ENCODE measurements around the gene SCN4A.
"Not testable (repeated sequence)": the region's sequence is repeated elsewhere in the genome, so short reads cannot be mapped to it uniquely, and the experiment has no call there.

SCN4A gene

GRCh38 chr17:63972796-63973195 lies at the start of gene SCN4A:
SCN4A (minus strand) TSS chr17:63972918; CDS start chr17:63972841, 77 bp downstream.
- DNase-seq: no peak

- DNase-seq: no peak
Observed at GRCh38 chr17:64020056-64020766, 47.5 kb upstream of the SCN4A start, which contains the start of gene ICAM2. ICAM2 (minus strand) TSS chr17:64020633; CDS start chr17:64006691, 13,942 bp downstream.

GRCh38 chr17:64019551-64019961 lies 46.8 kb upstream of the SCN4A start:
- DNase-seq: not testable (repeated sequence)

DNA sequence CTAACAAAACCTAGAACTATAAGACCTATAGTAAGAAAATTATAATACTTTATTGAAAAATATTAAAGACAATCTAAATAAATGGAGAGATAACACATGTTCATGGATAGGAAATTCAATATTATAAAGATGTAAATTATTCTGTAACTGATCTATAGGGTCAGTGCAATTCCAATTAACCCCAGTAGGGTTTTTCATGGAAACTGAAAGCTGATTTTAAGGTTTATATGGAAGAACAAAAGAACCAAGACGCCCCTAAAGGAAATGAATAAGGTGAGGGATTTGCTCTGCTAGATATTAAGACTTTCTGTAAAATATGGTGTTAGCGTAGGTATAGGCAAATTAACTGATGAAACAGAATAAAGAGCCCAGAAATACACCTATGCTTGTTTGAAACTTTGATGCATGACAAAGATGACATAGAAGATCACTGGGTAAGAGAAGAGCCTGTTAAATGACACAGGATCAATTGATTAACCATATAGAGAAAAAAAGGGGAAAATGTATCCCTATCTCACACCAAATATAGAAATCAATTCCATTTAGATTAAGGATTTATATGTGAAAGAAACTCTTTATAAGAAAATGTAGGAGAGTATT lies 44.8 kb upstream of the SCN4A start:
- DNase-seq: no peak

DNA sequence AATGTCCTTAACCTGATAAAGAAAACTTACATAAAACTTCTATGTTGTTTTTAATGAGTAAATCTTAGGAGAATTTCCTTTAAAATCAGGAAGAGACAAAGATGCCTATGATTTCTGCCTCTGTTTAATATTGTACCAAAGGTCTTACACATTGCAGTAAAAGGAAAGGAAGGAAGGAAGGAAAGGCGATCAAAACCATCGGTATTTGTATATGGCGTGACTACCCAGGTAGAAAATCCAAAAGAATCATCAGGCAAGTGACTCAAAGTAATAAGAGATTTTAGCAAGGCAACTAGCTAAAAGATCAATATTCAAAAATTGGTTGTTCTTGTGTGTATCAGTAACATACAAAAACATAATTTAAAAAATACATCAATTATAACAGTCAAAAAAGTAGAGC lies 44.3 kb upstream of the SCN4A start:
- DNase-seq: no peak

- no peak for DNase-seq
Observed at GRCh38 chr17:64016231-64016784, 43.6 kb upstream of the SCN4A start.

- DNase-seq: no peak
Observed at GRCh38 chr17:64015447-64015846, 42.7 kb upstream of the SCN4A start.

DNA sequence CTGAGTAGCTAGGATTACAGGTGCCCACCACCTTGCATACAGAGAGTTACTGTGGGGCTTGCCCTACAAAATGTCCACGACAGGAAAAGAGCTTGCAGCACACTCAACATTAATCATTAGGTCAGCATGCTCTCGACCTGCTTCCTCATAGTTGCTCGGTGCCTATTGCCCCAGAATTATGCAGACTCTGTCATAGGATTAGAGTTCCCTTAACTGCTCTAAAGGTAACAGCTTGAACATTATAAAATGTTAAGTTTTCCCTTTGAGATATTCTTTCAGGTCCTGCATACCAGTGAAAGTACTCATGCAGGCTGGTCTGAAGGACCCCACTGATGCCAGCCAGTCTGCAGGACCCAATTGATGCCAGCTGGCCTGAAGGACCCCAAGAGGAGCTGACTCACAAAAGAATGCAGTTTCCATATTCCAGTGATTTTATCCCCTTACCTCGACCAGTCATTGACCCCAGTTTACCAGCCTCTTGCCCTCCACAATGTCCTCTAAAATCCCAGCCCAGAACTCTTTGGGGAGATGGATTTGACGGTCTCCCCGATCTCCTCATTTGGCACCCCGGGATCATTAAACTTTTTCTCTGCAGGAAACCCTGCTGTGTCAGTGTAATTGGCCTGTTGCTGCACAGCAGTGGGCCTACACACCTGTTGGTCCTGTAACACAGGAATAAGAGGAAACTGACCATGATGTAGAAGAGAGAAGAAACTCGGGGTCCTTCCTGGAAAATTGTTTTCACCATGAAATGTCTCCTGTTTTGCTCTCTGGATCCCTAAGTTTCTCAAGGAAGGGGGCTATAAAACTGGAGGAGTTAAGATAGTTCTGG lies 37.1 kb upstream of the SCN4A start:
- no peak for DNase-seq

DNA sequence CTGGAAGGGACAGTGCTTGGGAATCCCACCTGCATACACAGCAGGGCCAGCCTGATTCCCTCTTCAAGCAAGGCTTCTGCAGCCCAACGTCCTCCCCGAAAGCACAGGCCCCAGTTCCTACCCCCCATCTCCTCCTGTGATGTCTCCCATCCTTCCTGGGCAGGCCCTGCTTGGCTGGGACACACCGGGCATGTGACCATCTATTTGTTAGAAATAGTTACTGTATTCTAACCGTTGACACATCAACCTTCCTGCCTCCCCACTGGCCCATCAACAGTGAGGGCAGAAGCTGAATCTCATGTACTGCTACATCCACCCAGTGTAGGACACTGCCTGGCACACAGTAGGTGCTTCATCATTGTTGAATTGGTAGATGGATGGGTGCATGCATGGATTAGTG lies 36.1 kb upstream of the SCN4A start:
- no peak for DNase-seq

GRCh38 chr17:64008346-64008745 lies 35.6 kb upstream of the SCN4A start:
- DNase-seq: no peak

GRCh38 chr17:64007838-64008282 lies 35.1 kb upstream of the SCN4A start:
- no peak for DNase-seq

GRCh38 chr17:64007089-64007837 lies 34.5 kb upstream of the SCN4A start:
- not testable (repeated sequence) for DNase-seq

DNA sequence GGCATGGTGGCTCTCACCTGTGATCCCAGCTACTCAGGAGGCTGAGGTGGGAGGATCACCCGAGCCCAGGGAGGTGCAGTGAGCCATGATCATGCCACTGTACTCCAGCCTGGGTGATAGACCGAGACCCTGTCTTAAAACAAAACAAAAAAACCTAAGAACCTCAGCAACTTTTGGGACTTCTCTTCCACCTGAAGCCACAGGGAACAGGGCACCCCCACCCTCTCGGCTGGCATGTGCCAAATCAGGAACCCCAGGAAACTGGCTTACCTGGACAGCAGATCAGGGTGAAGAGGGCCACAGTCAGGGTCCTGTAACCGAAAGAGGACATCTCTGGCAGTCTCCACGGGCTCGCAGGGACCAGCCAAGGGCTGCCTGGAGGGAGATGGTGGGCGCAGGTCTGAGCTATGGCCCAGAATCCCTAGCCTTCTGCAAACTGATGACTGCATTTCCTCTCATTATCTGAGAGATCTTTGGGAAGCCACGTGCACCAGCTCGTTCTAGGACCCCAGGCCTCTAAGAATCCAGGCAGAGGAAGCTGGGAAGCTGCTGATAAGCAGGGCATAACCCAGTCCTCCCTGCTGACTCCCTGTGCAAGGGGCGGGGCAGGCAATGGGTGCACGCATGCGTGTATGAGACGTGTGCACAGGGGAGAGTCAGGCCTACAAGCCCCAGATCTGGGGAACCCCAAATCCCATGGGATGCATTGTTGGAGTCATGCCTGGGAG lies 33.8 kb upstream of the SCN4A start:
- no peak for DNase-seq

DNA sequence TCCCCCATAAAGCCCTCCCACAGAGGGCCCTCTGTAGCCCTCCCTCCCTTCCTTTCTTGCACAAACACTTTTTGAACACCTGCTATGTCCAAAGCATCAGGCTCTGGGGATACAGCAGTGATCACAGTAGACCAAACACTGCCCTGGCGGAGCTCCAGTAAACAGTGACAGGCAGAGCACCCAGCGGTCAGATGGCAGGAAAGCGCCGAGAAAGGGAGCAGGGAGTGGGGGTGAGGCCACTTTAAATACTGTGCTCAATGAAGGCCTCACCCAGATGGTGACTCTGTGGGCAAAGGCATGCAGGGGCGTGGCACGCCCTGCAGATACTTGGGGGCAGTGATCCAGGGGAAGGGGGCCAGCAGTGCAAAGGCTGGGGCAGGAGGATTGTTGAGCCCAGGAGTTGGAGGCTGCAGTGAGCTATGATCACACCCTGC lies 33.0 kb upstream of the SCN4A start:
- no peak for DNase-seq

DNA sequence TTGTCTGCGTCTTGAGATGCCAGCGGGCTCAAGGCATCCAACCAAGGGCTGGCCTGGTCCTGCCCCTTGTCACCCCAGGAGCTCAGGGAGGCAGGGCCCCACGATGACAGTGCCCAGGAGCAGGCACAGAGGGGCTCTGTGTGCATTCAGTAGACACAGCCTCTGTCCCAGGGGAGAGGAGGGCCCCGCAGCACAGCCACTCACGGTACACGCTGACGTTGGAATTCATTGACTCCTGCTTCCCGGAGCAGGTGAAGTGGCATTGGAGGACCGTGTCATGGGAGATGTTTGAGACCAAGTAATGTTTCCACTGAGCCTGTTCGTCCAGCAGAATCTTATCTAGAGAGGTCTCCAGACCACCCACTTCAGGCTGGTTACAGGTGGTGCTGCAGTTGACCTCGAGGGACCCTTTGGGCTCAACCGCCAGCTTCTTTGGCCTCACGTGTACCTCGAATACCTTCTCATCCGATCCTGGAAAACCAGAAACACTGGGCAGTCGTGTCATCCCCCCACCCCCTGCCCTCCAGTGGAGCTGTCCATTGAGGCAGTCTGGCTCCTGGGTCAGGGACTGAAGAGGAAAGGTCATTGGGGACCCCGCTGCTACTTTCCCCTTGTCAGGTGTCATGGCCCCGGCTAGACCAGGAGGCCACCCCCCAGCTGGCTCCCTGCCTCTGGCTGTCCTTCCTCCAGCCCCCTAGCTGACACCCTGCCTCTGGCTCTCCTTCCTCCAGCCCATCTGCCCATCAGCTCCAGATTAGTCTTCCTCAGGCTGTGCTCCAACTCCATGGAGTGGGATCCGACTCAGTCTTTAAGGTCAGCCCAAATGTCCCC lies 32.4 kb upstream of the SCN4A start:
- no peak for DNase-seq

DNA sequence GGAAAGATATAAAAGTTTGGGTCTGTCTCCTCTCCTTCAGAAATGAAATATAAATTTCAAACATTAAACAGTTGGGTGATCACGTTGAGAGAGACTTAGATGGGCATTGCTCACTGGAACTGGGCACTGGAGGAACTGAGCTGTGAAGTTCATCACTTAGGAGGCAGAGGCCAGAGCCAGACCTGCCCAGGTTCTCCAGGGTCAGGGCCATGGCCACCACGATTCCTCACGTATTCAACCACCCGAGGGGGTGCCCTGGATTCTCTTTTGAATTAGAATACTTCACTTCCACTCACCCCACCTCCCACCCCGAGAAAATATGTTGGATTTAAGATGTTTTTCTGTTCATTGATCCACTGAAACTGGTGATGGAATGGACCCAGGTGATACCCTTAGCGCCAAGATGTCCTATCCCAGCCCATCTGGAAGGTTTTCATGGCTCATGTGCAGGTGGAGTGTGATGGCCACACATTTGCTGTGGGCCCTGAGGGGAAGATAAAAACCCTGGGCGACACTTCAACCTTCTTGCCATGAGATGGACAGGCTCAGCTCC lies 31.6 kb upstream of the SCN4A start:
- DNase-seq: no peak

GRCh38 chr17:64003526-64004121 lies 30.9 kb upstream of the SCN4A start:
- no peak for DNase-seq

DNA sequence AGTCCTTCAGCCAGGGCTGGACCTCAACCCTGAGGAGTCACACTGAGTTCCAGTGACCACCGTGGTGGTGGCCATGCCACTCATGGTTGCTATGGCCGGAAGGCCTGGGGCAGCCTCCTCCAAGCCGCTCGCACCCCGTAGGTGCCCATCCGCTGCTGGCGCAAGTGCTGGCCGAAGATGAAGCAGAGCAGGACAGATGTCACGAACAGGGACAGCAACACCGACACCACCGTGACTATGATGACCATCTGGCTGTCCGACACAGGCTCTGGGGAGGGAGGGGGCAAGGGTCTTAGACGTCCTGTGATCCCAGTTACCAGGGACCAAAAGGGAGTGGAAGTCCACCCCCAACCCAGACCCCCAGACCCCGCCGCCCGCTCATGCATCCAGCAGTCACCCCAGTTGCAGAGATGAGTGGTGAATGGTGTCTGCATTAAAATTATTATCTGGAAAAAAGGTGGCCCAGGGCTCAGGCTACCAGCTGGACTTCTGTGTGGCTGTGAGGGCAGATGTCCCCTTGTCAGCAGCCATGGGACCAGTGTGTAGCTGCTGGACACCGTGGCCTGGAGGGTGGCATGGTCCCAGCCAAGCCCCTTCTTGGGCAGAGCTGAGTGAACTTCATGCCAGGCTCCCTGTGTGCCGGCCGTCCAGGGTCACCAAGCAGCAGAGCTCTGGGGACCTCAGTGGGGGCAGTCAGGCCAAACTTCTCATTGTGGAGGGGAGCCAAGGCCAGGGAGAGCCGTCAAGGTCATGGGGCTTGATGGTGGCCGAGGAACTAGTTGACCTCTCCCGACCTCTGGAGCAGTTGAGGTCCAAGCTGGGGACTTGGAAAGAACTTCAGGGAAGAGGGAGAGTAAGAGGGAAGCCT lies 30.2 kb upstream of the SCN4A start:
- DNase-seq: no peak
